Transverse colon (tissue), 4 donors: ENCODE results near the gene HAND2. TPM values are rescaled to one million over a fixed set of nuclear protein-coding genes. Genes with fewer than 3 reads are reported as not detected.

ENCODE experiments used
- DNase-seq: peaks from one replicate; pipeline ENCODE4 v3.0.0-alpha.2; 2019
- H3K27ac ChIP-seq, 4 donors: fragments of 200-600 bp; sonication (generic); 2 replicates each; pipeline ENCODE4 v1.5.1; 2016 to 2018; ENCODE audit warnings: inconsistent platforms in 4 of 4
- H3K27me3 ChIP-seq: fragments of 200-600 bp; sonication (generic); 2 replicates; pipeline ENCODE4 v1.5.1; 2017; ENCODE audit warnings: inconsistent platforms
- H3K36me3 ChIP-seq, 4 donors: fragments of 200-600 bp; sonication (generic); 2 replicates each; pipeline ENCODE4 v1.5.1; 2017 to 2019; ENCODE audit warnings: inconsistent platforms in 4 of 4
- H3K4me1 ChIP-seq, 4 donors: fragments of 200-600 bp; sonication (generic); 2 replicates each; pipeline ENCODE4 v1.5.1; 2017 to 2020; ENCODE audit warnings: inconsistent platforms in 4 of 4
- H3K4me3 ChIP-seq, 4 donors: fragments of 200-600 bp; sonication (generic); 1 replicate in 1 of 4; 2 replicates in 3 of 4; pipeline versions ENCODE4 v1.5.1 to v1.6.1; 2017 to 2019; ENCODE audit warnings: inconsistent platforms in 4 of 4
- H3K9me3 ChIP-seq, 2 donors: fragments of 200-600 bp; sonication (generic); 2 replicates each; pipeline ENCODE4 v1.5.1; 2017 to 2019; ENCODE audit warnings: inconsistent platforms in 2 of 2
- CTCF ChIP-seq, 5 experiments: fragments of 200-600 bp in 3 of 5; fragments of 450-650 bp in 2 of 5; sonication (generic) in 3 of 5; IDR thresholded peaks; 1 replicate in 2 of 5; 2 replicates in 3 of 5; pipeline ENCODE4 v1.5.1; 2016 to 2017; ENCODE audit warnings: antibody characterized with exemption in 5 of 5, inconsistent platforms in 3 of 5, mild to moderate bottlenecking in 2 of 5, moderate library complexity in 1 of 5
- EP300 ChIP-seq: sonication (generic); formaldehyde crosslinking; IDR thresholded peaks from one replicate; pipeline ENCODE4 v1.6.1; 2017; ENCODE audit warnings: antibody characterized with exemption, low read depth
- POLR2A ChIP-seq: fragments of 450-650 bp; IDR thresholded peaks from one replicate; pipeline ENCODE4 v1.6.1; 2016; ENCODE audit warnings: antibody characterized with exemption, mild to moderate bottlenecking, moderate library complexity
- POLR2AphosphoS5 ChIP-seq, 3 donors: sonication (generic); formaldehyde crosslinking; IDR thresholded peaks; one replicate each; pipeline ENCODE4 v1.6.1; 2016; ENCODE audit warnings: antibody characterized with exemption in 3 of 3
- WGBS, 2 donors: methylation state at CpG; one replicate each; pipeline ENCODE4 v1.1.5; 2018; ENCODE audit warnings: low coverage in 1 of 2; 5-methylcytosine and 5-hydroxymethylcytosine counted together
- in situ Hi-C, 4 donors: fragments of 200-750 bp; cut with MboI; loops; one replicate each; pipeline versions ENCODE4 v1.15.0 to v1.15.1; 2017; ENCODE audit warnings: low sequenced_read_pairs in 3 of 4, low pct_ligation_motif_present in 1 of 4, low pct_unique_long_range_greater_than_20kb in 1 of 4
- intact Hi-C: fragments of 100-400 bp; cut with DNase I; formaldehyde crosslinking; loops from one replicate; pipeline ENCODE4 v1.15.1; 2023; ENCODE audit warnings: low total_unique reads
- total RNA-seq, 4 donors: library from RNA; depleted of rRNA; stranded (reverse); fragments of >200 nt; gene quantifications; one replicate each; pipeline ENCODE4 v1.1.0, GENCODE V29; 2016

The HAND2 gene
- total RNA-seq, 4 donors from 2014 or later, result 24.6 to 87.6 (median 40.9) TPM

GRCh38 chr4:173486714-173487392 lies 43.2 kb downstream of the HAND2 start:
- Histone ChIP-seq H3K27ac (peak overlapping the region in 2 of 4 donors; percentile 19 to 29), H3K4me1 (peaks cover 0 to 19% (median 0%) of the 10 kb centered on the region in 4 donors), H3K4me3 (no peak overlapping the region), H3K36me3 (no peaks in the 10 kb centered on the region), H3K9me3 (no peaks in the 10 kb centered on the region), H3K27me3 (no peaks in the 10 kb centered on the region)
- TF ChIP-seq POLR2AphosphoS5 (IDR thresholded peaks at IDR 0.05) (no peak), POLR2A (no peak), CTCF (IDR thresholded peaks at IDR 0.05) (no peak), EP300 (no peak)
- in situ Hi-C loops, result no loop called here
- no peak for DNase-seq
- intact Hi-C loops, result no loop called here
- 73% methylated on average over 1 of the region's 1 CpG; no CpG with 5 or more reads in 1 of the 2 donors for WGBS, 2 donors

- no peak overlapping the region for H3K4me3 ChIP-seq
- H3K9me3 ChIP-seq, result no peaks in the 10 kb centered on the region
- no peak for DNase-seq
- intact Hi-C loops, result loop anchor here (2.0 kb wide), 1 partner anchor 38 kb away; no protein-coding TSS in a partner anchor
- in situ Hi-C loops, result no loop called here
- TF ChIP-seq POLR2A (no peak), CTCF (IDR thresholded peaks at IDR 0.05) (no peak), POLR2AphosphoS5 (IDR thresholded peaks at IDR 0.05) (no peak), EP300 (no peak)
- no peaks in the 10 kb centered on the region for H3K27me3 ChIP-seq
- peak overlapping the region in 1 of 4 donors; percentile 39 for H3K27ac ChIP-seq
- peaks cover 0 to 12% (median 0%) of the 10 kb centered on the region in 4 donors for H3K4me1 ChIP-seq
- 69 to 83% methylated on average over 1 of the region's 1 CpG for WGBS, 2 donors
- no peaks in the 10 kb centered on the region for H3K36me3 ChIP-seq
Observed at GRCh38 chr4:173485164-173485563, 44.9 kb downstream of the HAND2 start.

GRCh38 chr4:173482330-173482931 lies 47.6 kb downstream of the HAND2 start:
- Histone ChIP-seq H3K4me1 (no peaks in the 10 kb centered on the region), H3K27me3 (no peaks in the 10 kb centered on the region), H3K9me3 (no peaks in the 10 kb centered on the region), H3K36me3 (no peaks in the 10 kb centered on the region), H3K4me3 (no peak overlapping the region), H3K27ac (no peak overlapping the region)
- in situ Hi-C loops (no loop called here), intact Hi-C loops (no loop called here)
- DNase-seq, result no peak
- WGBS, 2 donors, result 95% methylated on average over 1 of the region's 1 CpG; no CpG with 5 or more reads in 1 of the 2 donors
- TF ChIP-seq CTCF (IDR thresholded peaks at IDR 0.05) (no peak), EP300 (no peak), POLR2AphosphoS5 (IDR thresholded peaks at IDR 0.05) (no peak), POLR2A (no peak)

- Histone ChIP-seq H3K27me3 (no peaks in the 10 kb centered on the region), H3K4me1 (no peaks in the 10 kb centered on the region), H3K9me3 (no peaks in the 10 kb centered on the region), H3K27ac (peak overlapping the region in 3 of 4 donors; percentile 12 to 45 (median 39)), H3K4me3 (no peak overlapping the region), H3K36me3 (no peaks in the 10 kb centered on the region)
- in situ Hi-C loops (no loop called here), intact Hi-C loops (no loop called here)
- TF ChIP-seq POLR2AphosphoS5 (IDR thresholded peaks at IDR 0.05) (no peak), POLR2A (no peak)
- WGBS, 2 donors, result 86 to 89% methylated on average over 4 of the region's 4 CpGs
- DNase-seq, result no peak
Observed at GRCh38 chr4:173478913-173479283, 51.1 kb downstream of the HAND2 start.
